ENCODE data around the gene ZHX3.
A peak's percentile ranks its signal among the peaks of the same experiment; 100 is the strongest.
"Not testable (repeated sequence)": the region's sequence is repeated elsewhere in the genome, so short reads cannot be mapped to it uniquely, and the experiment has no call there.

The ZHX3 gene

GRCh38 chr20:41336711-41337492 lies 19.4 kb upstream of the ZHX3 start:
- DNase-seq (ENCODE audit: low read depth): no peak
- H3K4me3 ChIP-seq (ENCODE audit: low read depth, low read length): no peak overlapping the region

GRCh38 chr20:41335591-41335990 lies 18.1 kb upstream of the ZHX3 start:
- DNase-seq (ENCODE audit: low read depth): no peak
- no peak overlapping the region for H3K4me3 ChIP-seq (ENCODE audit: low read depth, low read length)

DNA sequence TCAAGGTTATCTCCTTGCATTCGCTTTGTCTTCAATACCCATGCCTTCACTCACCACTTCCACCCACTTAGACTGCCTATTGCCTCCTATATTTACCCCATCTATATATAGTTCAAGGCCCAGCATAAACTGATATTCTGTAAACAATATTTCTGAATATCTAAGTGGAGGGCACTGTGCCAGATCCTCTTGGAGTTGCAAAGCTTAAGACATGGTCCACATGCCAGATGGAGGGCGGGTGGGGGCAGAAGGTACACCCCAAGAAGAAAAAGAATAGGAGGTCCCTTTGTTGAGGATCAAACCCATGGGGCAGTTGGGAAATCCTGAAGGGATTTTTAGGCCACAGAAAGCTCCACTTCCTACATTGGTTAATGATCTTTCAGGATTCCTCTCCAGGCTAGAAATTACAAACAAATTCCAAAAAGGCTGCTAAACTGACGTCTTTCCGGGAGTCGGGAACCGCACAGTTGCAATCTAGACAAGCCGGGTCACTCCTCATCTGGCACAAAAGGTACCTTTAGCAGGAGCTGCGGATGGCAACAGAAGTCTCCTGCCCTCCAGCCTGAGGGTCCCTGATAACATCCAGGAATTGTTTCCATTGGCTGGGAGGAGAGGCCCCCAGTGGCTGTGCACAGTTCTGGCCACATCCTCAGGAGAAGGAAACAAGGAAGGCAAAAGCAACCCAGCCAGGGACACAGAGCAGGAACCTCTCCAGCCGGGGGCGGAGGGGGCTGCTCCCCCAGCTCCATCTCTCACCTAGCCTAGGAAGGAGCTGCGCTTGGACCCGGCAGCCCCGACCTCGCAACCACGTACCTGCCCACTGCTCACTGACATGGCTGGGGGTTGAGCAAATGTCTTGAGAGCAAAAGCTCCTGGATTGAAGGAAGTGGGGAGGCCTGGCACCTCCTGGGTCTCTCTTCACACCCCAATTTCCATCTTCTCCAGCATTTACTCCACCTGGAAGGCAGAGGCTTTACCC lies 17.2 kb upstream of the ZHX3 start:
- no peak for DNase-seq (ENCODE audit: low read depth)
- H3K4me3 ChIP-seq (ENCODE audit: low read depth, low read length): no peak overlapping the region

DNA sequence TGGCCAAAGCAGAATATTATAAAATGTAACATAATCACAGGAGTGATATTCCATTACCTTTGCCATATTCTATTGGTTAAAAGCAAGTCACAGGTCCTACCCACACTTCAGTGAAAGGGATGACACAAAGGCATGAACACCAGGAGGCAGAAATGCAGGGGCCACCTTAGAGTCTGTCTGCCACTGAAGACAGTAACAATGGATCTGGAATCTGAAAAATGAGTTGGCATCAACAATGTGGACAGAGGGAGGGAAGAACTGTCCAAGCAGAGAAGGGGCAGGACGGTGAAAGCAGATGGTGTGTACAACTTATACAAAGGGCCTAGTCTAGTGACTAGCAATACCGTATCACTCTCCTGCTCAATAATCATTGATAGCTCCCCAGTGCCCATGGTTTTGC lies 16.5 kb upstream of the ZHX3 start:
- H3K4me3 ChIP-seq (ENCODE audit: low read depth, low read length): no peak overlapping the region
- DNase-seq (ENCODE audit: low read depth): no peak

GRCh38 chr20:41331731-41332130 lies 14.2 kb upstream of the ZHX3 start:
- no peak overlapping the region for H3K4me3 ChIP-seq (ENCODE audit: low read depth, low read length)
- no peak for DNase-seq (ENCODE audit: low read depth)

DNA sequence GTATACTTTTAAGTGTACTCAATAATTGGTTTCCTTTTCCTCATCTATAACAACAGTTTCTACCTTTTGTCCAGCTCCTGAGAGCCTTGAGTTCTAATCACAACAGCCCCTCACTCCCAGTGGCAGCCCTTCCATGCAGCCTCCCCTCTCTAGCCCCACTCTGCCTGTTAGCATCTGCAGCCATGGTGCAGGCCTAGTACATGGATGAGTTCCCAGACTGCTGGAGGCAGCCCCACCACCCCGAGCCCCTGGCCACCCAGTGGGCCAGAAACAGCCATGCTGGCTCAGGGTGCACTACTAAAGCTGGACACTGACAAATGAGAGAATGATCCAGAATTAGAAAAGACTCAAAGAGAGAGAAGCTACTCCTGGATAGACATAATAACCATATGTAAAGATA lies 13.4 kb upstream of the ZHX3 start:
- DNase-seq (ENCODE audit: low read depth): no peak
- H3K4me3 ChIP-seq (ENCODE audit: low read depth, low read length): no peak overlapping the region

DNA sequence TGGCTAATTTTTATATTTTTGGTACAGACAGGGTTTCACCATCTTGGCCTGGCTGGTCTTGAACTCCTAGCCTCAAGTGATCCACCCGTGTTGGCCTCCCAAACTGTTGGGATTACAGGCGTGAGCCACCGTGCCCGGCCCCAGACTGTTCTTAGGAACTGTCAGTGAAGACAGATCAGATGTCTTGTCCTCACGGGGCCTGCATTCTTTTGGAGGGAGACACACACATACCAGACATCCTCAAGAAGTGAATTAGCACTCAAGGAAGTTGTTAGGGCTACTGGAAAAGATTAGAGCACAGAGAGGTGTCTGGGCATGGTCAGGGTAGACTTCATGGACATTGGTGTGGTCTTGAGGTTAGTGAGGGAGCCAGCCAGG lies 12.8 kb upstream of the ZHX3 start:
- H3K4me3 ChIP-seq (ENCODE audit: low read depth, low read length): no peak overlapping the region
- no peak for DNase-seq (ENCODE audit: low read depth)

- H3K4me3 ChIP-seq (ENCODE audit: low read depth, low read length): no peak overlapping the region
- DNase-seq (ENCODE audit: low read depth): peak; percentile 98
Observed at GRCh38 chr20:41329435-41330342, 12.2 kb upstream of the ZHX3 start.

DNA sequence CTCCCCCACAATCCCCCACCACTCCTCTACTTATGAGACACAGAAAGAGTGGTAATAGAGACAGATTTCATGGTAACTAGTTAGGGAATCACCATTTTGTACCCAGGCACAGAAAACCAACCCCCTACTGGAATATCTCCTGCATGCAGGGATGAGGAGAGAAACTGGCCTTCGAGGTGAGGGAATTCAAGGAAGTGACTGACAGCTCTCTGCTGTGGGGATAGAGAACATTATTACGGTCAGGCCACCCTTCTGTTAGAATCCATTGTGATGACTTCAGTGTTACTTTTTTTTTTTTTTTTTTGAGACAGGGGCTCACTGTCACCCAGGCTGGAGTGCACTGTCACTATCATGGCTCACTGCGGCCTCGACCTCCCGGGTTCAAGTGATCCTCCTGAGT lies 9.6 kb upstream of the ZHX3 start:
- no peak for DNase-seq (ENCODE audit: low read depth)
- no peak overlapping the region for H3K4me3 ChIP-seq (ENCODE audit: low read depth, low read length)

DNA sequence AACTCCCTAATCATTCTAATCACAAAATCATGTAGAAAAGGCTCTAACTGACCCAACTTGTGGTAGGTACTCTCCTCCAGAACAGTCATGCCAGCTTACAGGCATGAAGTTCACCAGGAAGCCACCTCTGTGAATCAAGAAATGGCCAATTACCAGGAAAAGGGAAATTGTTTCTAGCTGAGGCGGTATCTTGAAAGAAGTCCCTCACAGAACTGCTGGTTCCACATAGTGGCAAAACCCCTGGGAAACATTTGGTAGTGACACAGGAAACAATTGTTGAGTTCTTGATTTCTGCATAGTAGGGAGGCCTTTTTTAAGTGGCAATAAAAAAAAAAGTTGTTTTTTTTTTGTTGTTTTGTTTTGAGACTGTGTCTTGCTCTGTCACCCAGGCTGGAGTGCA lies 3.4 kb upstream of the ZHX3 start:
- no peak for DNase-seq (ENCODE audit: low read depth)
- H3K4me3 ChIP-seq (ENCODE audit: low read depth, low read length): no peak overlapping the region

DNA sequence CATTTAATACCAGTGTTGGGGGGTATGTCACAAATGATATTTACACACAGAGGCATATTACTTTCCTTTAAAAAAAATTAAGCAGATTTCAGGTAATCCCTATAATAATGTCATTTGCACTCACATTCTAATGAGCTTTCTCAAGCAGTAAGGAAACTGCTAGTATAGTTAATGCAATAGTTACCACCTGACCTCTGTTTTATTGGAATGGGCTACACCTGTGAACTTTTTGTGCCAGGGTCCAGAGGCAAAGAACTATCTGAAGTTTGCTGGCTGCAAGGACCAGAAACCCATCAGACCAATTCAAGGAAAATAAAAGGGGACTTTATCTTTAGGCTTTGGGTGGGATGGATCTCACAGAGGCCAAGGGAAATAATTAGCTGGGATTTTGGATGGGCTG lies 2.9 kb upstream of the ZHX3 start:
- no peak for DNase-seq (ENCODE audit: low read depth)
- no peak overlapping the region for H3K4me3 ChIP-seq (ENCODE audit: low read depth, low read length)

GRCh38 chr20:41318271-41318649 lies 729 bp upstream of the ZHX3 start:
- DNase-seq (ENCODE audit: low read depth): no peak
- H3K4me3 ChIP-seq (ENCODE audit: low read depth, low read length): peak overlapping the region; percentile 72

- no peak for DNase-seq (ENCODE audit: low read depth)
- peak overlapping the region; percentile 72 for H3K4me3 ChIP-seq (ENCODE audit: low read depth, low read length)
Observed at GRCh38 chr20:41316602-41317545, 657 bp downstream of the ZHX3 start.

GRCh38 chr20:41316051-41316450 lies 1.5 kb downstream of the ZHX3 start:
- DNase-seq (ENCODE audit: low read depth): no peak
- H3K4me3 ChIP-seq (ENCODE audit: low read depth, low read length): peak overlapping the region; percentile 72

DNA sequence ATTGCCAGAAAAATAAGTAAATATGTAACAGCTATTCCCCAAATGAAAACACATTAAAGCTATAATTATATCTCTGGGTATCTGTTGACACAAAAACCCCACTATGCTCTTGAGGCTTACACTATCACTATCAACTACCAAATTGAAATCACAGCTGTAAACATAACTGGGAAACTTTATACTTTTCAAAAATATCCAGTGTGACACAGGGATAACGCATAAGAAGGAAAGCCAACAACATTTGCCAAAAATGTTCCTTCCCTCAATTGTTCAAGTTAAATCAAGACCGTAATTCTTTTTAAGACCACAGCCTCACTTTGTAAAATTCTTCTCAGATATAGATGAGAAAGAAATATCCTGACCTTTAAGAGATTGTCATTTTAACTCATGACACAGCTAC lies 3.1 kb downstream of the ZHX3 start:
- DNase-seq (ENCODE audit: low read depth): no peak
- no peak overlapping the region for H3K4me3 ChIP-seq (ENCODE audit: low read depth, low read length)

DNA sequence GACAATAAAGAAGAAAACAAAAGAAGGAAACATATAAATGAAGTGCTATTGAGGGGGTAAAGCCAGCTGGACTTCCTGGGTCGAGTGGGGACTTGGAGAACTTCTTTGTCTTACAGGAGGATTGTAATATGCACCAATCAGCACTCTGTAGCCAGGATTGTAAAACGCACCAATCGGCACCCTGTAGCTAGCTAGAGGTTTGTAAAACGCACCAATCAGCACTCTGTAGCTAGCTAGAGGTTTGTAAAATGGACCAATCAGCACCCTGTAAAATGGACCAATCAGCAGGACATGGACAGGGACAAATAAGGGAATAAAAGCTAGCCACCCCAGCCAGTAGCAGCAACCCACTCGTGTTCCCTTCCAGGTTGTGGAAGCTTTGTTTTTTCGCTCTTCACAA lies 5.5 kb downstream of the ZHX3 start:
- not testable (repeated sequence) for DNase-seq (ENCODE audit: low read depth); H3K4me3 ChIP-seq (ENCODE audit: low read depth, low read length)

GRCh38 chr20:41309817-41310216 lies 7.7 kb downstream of the ZHX3 start:
- peak; percentile 62 for DNase-seq (ENCODE audit: low read depth)
- no peak overlapping the region for H3K4me3 ChIP-seq (ENCODE audit: low read depth, low read length)

DNA sequence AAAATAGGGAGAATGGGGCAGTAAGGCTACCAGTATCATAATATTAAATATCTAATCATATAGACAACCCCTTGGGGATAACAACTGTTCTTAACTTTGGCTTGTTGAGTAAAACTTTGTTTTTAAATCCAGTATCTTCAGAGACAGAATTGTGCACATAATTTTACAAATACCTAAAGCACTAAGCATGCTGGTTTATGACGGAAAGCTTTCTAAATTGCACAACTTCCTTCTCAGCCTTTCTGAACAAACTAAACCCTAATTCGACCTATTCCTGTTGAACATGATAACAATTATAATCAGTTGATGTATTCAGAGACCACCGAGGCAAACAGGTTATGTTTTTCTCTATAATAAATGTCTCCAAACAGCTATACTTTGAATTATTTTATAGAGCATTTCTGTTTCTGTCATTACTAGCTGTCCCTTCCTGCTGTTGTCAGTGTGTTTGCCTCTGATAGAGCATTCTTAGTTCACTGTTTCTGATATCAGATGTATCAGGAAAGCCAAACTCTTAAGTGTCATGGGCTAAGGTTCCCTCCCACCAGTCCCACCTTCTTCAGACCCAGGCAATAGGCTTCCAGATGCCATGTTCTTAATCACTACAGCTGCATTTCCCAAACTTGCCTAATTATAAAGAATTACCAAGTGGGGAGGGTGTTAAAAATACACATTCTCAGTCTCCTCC lies 8.7 kb downstream of the ZHX3 start:
- DNase-seq (ENCODE audit: low read depth): no peak

More for the DNA sequence above, 8.7 kb downstream of the ZHX3 start:
- H3K4me3 ChIP-seq (ENCODE audit: low read depth, low read length): no peak overlapping the region
